Raji (cell line): Measurements from ENCODE around the gene STX16.

Source experiments
- POLR2A ChIP-seq: IDR thresholded peaks from 2 replicates; pipeline ENCODE4 v1.6.1; 2011; ENCODE audit warnings: low read depth, low read length, control low read depth; ENCODE audit not compliant: insufficient read depth

STX16 gene, protein sequence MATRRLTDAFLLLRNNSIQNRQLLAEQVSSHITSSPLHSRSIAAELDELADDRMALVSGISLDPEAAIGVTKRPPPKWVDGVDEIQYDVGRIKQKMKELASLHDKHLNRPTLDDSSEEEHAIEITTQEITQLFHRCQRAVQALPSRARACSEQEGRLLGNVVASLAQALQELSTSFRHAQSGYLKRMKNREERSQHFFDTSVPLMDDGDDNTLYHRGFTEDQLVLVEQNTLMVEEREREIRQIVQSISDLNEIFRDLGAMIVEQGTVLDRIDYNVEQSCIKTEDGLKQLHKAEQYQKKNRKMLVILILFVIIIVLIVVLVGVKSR

DNA sequence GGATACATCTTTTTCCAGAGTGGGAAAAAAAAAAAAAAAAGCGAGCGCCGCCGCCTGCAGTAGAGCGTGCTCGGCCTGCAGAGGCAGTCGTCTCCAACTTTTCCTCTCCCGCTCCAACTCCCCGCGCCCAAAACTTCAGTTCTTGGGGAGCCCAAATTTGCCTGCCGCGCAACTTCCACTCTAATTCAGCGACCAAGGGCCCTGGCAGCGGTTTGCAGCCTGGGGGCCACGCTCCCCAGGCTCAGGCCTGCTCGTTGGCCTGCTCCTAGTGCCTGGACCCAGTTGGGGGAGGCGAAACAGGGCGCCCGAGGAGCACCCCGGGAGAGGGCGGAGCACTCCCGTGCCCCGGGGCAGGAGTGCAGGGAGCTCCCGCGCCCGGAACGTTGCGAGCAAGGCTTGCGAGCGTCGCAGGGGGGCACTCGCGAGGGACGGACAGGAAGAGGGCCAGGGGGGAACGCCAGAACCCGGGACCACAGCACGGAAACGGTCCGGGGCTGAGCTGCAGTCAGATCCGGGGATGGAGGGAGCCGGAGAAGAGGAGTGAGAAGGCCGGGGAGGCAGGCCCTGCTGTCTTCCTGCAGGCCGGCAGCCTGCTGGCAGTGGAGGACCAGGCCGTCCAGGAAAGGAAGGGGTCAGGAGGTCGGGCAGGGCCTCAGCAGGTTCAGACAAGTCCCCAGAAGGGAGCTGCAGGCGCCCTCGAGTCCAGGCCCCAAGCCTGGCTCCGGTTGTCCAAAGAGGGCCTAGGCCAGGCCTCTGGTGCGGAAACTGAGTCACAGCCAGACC lies at the start of gene STX16:
STX16 (plus strand) TSS at position 508 of the 783 bp plus-strand sequence. CDS start 724 bp downstream, outside the sequence.
- peak; percentile 83 for TF ChIP-seq POLR2A

DNA sequence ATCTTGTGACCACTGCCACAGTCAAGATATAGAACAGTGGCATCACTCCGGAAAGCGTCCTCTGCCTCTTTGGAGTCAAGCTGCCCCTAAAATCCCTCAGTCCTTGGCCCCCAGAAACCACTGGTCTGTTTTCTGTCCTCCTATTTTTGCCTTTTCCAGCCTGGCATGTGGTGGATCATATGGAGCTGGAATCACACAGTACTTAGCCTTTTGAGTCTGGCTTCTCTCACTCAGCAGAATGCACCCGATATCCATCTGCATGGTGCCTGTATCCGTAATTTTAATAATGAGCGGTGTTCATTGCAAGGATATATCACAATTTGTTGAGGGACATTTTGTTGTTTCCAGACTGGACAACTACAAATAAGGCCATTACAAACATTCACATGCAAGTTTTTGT lies 49.0 kb upstream of the STX16 start:
- TF ChIP-seq POLR2A = no peak

DNA sequence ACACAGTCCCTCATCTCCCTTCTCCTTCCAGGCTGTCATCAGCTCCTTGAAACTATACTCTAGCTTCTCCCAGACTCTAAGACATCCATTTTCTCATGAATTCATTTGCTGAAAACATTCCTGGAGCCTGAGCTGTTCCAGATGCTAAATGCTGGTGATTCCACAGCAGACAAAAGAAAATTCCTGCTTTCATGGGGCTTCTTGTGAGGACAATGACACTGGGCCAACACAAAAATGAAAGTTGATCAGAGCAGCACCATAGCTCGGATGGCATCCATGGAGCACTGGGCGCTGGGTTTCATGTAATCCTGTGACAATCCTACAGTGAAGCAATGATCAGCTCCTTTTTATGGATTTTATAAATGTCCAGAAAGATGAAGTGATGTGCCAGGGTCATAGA lies 47.4 kb upstream of the STX16 start:
- TF ChIP-seq POLR2A = no peak

GRCh38 chr20:58604128-58604881 lies 46.8 kb upstream of the STX16 start:
- no peak for TF ChIP-seq POLR2A

- no peak for TF ChIP-seq POLR2A
Measured at GRCh38 chr20:58605292-58606065, 45.6 kb upstream of the STX16 start.

DNA sequence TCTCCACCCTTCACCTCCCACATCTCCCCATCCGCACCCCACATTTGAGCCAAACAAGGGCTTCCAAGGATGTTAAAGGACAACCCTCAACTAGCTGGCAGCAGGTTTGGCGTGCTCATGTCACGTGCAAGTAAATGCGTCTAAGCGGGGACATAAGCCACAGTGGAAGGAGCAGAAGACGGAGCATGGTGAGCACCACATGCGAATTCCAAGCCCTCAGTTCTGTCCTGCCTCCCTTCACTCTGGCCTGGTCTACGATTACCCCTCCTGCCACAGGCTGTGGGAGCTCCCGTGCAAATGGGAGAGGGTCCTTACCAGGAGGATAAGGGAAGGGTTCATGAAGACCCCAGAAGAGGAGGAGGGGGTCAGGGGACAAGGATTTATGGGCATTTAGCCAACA lies 44.9 kb upstream of the STX16 start:
- TF ChIP-seq POLR2A = no peak

DNA sequence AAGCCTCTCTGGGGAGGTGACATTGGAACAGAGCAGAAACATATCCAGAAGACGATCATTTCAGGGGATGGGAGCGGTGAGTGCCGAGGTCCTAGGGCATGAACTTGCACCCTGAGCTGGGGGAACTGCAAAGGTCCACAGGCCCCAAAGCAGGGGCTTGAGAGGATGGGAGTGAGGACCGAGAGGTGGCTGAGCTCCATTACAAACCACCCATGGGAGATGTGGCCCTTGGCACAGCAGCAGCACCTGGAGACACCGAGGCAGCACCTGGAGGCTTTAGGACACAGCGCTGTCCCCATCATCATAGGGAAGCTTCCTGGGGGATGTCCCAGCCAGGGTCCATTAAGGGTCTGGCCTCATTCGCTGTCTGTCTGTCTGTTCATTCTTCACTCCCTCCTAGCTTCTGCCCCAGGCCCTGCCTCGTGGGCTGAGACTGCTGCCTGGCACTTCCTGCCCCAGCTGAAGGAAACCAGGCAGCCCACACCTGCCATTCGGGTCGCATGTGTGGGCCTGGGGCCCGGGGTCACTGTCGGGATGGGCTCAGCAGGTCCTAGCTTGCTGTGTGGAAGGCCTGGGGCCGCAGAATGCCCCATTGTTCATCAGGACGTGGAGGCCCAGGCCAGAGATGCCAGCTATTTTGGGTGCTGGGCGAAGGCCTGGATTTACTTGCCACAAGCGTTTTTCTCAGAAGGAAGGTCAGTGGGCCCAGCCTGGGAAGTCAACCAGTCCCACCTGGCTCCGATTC lies 42.8 kb upstream of the STX16 start:
- no peak for TF ChIP-seq POLR2A

DNA sequence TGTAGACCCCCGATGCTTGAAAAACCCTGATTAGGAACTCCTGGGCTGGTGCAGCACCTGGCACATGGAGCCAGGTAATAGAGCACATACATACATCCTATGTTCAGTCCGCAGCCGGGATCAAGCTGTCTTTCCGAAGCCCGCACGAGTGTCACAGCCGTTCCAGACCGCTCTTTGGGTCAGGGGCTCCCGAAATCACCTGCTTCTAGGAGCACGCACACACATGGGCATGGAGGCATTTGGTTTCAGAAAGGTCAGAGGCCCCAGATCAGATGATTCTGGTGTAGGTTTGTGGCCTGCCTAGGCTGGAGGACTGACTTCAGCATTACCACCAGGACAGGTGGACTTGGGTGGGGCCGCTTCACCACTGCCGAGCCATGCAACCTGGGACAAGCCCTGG lies 42.1 kb upstream of the STX16 start:
- no peak for TF ChIP-seq POLR2A

DNA sequence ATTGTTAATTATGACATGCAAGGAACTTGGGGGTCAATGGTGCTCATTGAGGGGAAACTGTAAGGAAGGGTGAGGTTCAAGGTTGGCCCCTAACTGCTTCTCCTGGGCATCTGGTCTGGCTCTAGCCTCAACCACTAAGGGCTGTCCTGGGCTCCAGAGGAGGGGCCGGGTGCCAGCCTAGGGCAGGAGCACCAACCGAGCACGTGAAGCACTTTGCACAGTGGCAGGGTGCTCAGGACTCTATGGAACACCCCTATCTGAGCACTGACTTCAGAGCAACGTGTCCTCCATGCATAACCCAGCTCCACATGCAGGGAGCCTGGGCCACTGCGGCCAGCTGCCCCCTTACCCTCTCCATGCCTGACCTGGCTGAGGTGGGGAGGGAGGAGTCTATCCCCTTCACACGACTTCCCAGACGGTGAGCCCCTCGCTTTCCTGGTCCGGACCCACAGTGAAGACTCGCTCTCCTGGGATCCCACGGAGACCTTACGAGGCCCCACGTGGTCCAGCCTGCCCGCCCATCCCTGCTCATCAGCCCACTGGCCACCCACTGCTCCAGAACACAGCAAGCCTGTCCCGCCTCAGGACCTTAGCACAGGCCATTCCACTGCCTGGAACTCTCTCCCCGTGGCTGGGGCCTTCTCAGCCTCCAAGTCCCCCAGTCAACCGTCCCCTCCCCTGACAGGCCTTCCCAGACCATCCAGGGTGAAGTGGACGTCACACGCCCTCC lies 40.8 kb upstream of the STX16 start:
- no peak for TF ChIP-seq POLR2A

GRCh38 chr20:58610811-58611210 lies 40.3 kb upstream of the STX16 start:
- TF ChIP-seq POLR2A = no peak

DNA sequence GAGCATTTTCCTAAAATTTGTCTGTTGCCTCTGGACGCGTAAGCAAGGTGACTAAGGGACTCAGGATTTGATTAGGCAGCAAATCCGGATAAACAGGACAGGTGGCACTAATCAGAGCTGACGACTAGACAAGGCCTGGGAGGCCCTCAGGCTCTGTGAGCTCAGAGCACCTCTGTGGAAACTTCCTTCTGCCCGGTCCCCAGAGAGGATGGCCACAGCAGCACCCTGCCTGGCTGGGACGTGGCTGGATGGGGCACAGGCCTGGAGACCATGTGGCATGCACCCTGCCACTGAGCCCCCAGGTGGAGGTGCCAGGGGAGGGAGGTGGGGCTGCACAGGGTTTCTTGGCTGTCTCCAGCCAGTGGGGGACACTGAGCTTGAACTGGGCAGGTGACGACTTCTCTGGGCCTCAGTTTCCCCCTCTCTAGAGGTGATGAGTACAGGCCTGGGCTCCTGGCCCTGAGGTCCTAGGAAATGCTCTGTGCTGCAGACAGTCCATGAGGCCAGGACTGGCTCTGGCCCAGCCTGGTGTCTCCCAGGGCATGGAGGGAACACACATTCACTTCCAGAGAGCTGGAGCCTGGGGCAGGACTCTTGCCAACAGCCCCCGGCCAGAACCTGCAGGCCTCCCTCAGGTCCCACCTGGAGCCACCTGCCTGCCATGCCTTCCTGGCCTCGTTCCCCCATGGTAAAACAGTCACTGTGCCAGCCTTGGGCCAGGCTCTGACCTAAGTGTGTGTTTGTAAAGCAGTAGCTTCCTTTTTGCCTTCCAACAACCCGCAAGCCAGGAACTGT lies 39.6 kb upstream of the STX16 start:
- no peak for TF ChIP-seq POLR2A

DNA sequence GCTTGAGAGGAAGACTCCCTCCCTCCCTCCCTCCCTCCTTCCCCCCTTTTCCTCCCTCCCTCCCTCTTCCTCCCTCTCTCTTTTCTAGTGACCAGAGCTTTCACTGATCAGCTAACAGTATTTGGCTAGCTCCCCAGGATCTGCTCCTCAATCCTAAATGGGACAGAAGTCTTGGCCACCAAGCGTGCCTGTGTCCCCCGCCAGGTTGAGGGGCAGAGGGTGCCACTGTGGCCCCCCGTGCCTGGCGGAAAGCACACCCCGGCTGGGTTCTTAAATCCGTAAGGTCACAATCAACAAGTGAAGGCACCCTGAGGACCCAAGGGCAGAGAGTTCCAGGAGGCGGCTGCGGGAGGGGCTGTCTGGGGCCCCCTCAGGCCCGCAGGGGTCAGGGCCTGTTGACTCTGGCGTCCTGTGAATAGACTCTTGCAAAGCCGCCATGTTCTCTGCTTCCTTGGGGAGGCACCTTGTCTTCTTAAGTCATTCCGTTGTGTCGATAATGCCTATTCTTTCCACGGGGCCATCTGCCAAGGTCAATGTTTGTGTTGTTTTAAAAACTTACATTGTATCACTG lies 38.9 kb upstream of the STX16 start:
- TF ChIP-seq POLR2A = no peak
